Bone marrow (tissue), 2 donors: ENCODE data around the gene IQSEC1.

ENCODE experiments used
- DNase-seq, 2 donors: peaks; one replicate each; lab custom pipeline; 2025; lab: John Stamatoyannopoulos, UW

IQSEC1 gene

DNA sequence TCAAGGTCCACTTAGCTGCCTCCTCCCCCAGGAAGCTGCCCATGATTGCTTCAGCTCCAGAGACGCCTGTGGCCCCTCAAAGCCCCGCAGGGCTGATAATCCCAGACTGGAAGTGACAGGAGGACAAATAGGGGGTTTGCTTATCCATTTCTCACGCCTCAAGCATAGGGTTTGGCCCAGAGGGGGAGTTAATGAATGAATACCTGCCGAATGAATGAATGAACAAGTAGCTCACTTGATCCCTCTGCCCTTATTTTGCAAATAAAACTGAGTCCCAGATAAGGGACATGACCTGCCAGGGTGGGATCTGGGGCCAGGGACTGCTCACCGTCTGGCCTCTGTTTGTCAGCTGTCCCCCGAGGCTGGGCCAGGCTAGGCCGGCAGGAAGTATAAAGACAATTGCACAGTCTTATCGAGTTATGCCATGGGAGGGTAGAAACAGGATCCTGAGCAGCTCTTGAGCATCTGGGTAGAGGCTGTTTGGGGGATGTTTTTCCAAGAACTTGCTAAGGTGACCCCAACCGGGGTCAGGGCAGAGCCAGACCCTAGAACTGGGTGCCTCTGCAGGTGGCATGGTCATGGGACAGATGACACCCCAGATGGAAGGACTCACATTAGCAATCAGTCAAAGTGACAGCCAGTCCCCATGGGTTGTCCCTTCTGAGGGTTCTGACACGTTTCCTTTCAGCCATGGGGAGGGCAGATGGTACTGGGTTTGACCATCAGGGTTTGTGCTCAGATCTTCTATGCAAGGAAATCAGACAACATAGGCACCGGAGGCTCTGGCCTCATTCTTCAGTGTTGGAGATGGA, 45.0 kb downstream of the IQSEC1 start:
- no peak for DNase-seq

- no peak for DNase-seq
Measured at GRCh38 chr3:13027154-13027553, 46.1 kb downstream of the IQSEC1 start.

DNA sequence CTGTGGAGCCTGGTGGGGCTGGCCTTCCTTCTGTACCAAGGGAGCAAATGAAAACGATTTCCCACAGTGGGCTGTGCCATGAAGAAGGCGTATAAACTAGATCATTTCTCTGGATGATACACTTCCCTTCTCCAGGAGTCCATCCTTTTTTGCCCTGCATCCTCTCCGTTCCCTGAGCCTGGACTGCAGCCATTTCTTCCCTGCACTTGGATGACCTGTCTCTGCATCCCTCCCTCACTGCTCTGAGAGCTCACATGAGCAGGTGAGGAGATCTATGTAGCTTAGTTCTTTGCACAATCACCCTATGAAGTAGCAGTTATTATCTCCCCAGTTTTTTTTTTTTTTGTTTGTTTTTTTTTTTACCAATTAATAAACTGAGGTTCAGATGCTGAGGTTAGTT, 46.7 kb downstream of the IQSEC1 start:
- DNase-seq: no peak

DNA sequence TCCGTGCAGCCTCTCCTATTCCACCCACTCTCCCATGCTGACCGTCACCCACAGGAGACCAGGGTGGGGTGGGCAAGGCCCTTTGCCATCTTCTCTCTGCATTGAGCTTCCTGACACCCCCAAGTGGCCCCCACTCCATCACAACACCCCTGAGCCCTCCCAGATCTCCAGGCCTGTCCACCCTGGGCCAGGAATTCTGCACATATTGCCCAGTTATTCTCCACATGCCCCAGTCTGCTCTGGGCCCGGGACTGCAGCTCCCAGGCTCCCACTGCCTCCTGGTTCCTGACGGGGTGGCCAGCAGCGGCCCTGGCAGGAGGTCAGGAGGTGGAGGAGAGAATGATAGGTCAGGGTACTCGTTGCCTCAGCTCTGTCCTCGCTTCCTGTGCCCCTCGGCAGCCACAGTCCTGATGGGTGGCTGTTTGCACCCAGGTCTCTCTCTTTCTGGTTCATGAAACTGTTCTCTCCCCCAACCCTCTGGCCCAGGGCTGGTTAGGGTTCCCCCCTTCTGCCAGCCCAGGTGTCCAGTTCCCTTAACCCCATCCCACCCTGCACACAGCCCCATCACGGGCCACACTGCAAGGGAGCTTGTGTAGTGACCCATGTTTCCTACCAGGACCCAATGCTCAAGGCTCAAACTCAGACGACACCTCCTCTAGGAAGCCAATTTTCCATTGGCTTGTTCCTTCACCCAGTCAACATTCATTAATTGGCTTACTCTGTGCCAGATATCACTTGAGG, 47.3 kb downstream of the IQSEC1 start:
- DNase-seq: no peak

DNA sequence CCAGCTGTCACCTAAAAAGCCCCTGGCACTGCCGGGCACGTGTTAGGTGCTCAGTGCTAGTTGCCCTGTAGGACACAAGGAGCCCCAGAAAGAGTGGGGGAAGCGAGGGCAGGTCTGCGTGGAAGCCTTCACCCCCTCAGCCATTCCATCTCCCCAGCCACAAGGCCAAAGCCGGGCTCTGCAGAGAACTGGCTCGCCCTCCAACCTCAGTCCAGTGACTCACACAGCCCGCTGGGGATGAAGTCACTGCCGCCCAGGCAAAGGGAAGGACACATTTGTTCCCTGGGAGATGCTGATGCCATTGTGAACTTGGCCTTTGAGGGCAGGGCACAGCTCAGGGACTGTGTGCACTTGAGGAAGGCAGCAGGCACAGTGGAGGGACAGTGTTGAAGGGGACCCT, 48.1 kb downstream of the IQSEC1 start:
- DNase-seq: peak in 1 of 2 donors; percentile 27

GRCh38 chr3:13024765-13025065, 48.5 kb downstream of the IQSEC1 start:
- no peak for DNase-seq

DNA sequence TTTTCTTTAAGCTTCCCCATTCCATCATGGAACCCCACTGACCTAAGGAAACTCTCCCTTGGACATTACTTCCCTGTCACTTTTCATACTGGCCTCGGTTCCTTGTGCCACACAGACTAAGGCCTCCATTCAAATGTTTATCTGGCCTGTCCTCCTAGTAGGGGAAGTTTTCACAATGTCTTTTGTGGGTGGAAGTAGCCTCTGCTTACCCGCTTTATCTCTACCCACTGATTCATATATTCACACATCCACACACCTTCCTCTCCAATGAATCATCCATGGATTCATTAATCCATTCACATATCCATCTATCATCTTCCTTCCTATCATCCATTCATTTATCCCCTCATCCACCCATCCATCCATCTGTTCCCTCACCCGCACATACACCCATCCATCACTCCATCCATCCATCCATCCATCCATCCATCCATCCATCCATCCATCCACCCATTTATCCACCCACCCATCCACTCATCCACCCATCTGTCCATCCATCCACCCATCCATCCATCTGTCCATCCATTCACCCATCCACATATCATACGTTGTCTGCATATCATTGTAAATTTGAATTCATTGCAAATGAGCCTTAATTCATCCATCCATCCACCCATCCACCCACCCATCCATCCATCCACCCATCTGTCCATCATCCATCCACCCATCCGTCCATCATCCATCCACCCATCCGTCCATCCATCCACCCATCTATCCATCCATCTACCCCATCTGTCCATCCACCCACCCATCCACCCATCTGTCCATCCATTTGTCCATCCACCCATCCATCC, 49.1 kb downstream of the IQSEC1 start:
- no peak for DNase-seq

DNA sequence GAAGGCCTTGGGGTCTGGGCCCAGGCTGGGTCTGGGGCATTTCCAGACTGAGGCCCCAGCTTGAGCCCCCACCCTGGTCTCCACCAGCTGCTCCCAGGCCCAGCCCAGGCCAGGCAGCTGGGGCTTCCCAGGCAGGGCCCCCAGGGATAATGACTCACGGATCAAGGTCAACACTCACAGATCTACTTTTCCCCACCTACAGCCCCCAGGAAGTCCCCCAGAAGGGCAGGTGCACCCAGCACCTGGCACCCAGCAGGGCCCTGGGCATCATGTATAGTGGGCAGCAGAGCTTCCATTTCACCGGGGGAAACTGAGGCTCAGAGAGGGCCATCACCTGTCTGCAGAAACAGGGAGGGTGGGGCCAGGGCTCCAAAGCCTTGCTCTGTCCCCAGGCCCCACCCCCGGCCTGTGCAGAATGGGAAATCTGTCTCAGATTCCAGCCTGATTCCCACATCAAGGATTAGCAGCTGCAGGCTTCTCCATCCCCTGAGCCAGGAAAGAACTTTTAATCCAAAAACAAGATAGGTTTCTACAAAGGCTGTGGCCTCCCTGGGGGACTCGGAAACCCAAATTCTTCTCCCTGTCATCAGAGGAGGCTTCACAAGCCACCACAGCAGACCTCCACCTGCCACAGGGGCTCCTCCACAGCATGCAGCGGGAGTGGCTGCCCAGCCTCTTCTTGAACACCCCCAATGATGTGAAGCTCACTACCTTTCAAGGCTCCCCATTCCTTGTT, 49.8 kb downstream of the IQSEC1 start:
- DNase-seq: no peak

- DNase-seq: no peak
Measured at GRCh38 chr3:13022348-13023234, 50.6 kb downstream of the IQSEC1 start.

- DNase-seq: no peak
Measured at GRCh38 chr3:13021141-13022114, 51.8 kb downstream of the IQSEC1 start.

- DNase-seq: no peak
Measured at GRCh38 chr3:13020159-13020750, 53.0 kb downstream of the IQSEC1 start.

DNA sequence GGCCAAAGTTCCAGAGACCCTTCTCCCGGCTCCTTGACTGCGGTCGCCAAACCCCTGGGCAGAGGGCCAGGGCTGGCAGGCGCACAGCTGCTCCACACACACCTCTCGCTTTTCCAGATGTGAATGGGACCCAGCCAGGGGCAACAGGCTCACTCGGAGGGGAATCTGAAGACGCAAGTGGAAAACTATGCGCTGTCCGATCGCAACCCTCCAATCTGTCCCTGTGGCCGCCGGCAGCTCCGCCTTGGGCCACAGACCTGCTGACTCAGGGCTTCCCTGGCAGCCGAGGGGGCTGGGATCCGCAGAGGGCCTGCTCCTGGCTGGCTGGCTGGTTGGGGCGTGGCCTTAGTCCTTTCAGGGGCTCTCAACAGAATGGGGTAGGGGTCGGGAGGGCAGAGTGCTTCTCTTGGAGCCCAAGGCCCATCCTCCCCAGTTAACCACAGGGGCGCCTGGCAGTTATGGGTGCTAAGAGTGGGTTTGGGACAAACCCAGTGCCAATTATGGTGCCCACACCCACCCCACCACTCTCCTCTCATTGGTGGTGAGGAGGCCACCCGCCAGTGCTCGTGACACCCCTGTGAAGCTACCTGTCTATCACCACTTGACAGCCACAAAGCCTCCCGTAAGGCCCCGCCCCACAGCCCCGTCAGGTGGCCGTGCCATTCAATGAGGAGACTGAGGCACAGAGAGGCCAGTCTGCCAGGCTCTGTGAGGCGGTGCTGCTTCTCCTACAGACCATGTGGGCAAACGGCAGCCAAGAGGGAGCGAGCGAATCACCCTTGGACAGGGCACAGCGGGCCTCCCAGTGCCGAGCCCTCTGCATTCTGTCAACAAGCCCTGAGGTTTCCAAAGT, 53.8 kb downstream of the IQSEC1 start:
- DNase-seq: no peak

DNA sequence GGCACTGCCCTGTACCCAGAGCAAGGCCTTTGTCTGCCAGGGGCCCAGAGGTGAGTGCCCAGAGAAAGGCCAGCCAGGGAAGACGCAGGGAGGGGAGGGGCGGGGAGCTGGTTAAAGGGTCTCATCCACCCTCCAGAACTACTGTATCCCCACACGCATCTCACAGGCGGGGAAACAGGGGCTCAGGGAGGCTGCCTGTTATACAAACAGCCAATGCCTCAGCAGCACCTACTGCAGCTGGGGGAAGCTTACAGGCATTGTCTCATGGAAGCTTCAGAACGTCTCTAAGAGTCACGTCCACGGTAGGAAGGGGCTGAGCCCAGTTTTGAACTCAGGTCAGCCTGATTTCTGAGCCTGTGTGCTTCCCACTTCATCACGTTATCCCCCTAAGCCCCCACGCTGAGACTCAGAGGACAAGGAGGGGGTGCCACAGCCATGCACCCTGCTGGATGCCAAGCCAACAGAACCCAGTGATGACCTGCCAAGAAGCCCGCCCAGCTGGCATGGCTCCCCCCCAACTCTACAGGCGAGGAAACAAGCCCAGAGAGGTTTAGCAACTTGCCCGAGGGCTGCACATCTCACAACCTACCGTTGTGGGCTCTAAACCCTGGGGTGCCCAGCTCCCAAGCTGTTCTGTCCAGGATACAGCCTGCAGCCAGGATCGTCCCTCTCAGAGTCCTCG, 54.5 kb downstream of the IQSEC1 start:
- DNase-seq: no peak

DNA sequence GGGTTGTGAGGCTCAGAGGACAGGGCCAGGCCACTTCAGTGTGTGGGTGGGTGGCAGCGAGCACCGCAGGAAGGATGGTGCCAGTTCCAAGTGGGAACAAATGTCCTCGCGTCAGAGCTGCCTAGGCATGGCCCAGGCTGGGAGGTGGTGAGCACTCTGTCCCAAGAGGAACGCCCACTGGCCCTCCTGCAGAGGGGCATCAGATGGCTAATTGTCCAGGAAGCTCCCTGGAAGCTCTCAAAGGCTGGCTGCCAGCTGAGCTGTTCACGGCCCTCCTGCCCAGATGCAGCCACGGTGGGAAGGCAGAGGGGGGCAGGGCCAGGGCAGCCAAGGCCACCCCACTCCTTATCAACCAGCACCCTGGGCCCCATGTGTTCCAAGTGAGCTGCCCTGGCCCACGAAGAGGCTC, 55.2 kb downstream of the IQSEC1 start:
- DNase-seq: no peak

GRCh38 chr3:13017361-13018042, 55.7 kb downstream of the IQSEC1 start:
- DNase-seq: no peak

DNA sequence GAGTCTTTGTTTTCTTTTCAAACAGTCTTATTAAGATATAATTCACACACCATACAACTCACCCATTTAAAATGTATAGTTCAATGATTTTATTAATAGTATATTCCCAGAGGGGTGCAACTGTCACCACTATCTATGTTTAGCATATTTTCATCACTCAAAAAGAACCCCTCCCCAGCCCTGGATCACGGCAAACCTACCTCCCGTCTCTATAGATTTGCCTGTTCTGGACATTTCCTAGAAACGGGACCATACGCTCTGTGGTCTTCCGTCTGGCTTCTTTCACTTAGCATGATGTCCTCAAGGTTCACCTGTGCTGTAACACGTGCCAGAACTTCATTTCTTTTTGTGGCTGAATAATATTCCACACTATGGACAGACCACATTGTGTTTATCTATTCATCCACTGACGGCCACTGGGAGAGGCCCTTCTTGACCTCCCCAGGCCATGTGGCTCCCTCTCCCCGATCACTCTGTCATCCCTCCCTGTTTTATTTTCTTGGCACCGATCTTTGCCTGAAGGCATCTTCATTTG, 56.4 kb downstream of the IQSEC1 start:
- no peak for DNase-seq

- DNase-seq: peak; percentile 49 to 57
Measured at GRCh38 chr3:13016083-13016720, 57.0 kb downstream of the IQSEC1 start.
